HAP-1 (cell line): ENCODE measurements around the gene CHN2.
"Not testable (repeated sequence)": the region's sequence is repeated elsewhere in the genome, so short reads cannot be mapped to it uniquely, and the experiment has no call there.

Source experiments
- DNase-seq, 2 experiments: peaks; one replicate each; pipeline ENCODE4 v3.0.0-alpha.2; 2016 to 2020; ENCODE audit warnings: low spot score in 2 of 2
- H3K27me3 ChIP-seq: fragments of 250-450 bp; sonication (Bioruptor Pico); 2 replicates; pipeline ENCODE4 v1.5.1; 2020; ENCODE audit warnings: low read depth, mild to moderate bottlenecking, moderate library complexity
- H3K36me3 ChIP-seq: fragments of 250-450 bp; sonication (Bioruptor Pico); replicated peaks from 2 replicates; pipeline ENCODE4 v1.5.1; 2020; ENCODE audit warnings: mild to moderate bottlenecking
- H3K4me1 ChIP-seq: fragments of 250-450 bp; sonication (Bioruptor Pico); 2 replicates; pipeline ENCODE4 v1.5.1; 2020; ENCODE audit warnings: mild to moderate bottlenecking
- H3K4me3 ChIP-seq: fragments of 250-450 bp; sonication (Bioruptor Pico); 2 replicates; pipeline ENCODE4 v1.5.1; 2020; ENCODE audit warnings: mild to moderate bottlenecking, moderate library complexity
- H3K9me3 ChIP-seq: fragments of 250-450 bp; sonication (Bioruptor Pico); 2 replicates; pipeline ENCODE4 v1.5.1; 2020; ENCODE audit warnings: mild to moderate bottlenecking, moderate library complexity
- in situ Hi-C: fragments of 300-500 bp; cut with MboI; formaldehyde crosslinking; loops from 3 replicates; pipeline ENCODE4 v1.14.3; 2020; ENCODE audit warnings: low sequenced_read_pairs, inconsistent platforms, mixed read lengths

Gene CHN2

GRCh38 chr7:29263601-29264207, 69.1 kb downstream of the CHN2 start:
- H3K36me3 ChIP-seq, H3K9me3 ChIP-seq, H3K4me3 ChIP-seq, H3K4me1 ChIP-seq, H3K27me3 ChIP-seq, in situ Hi-C loops, DNase-seq: not testable (repeated sequence)

GRCh38 chr7:29265208-29265923, 70.8 kb downstream of the CHN2 start:
- Histone ChIP-seq H3K27me3 (no peaks in the 10 kb centered on the region; the same call in 1 of the 2 replicates), H3K4me1 (no peaks in the 10 kb centered on the region), H3K36me3 (no peaks in the 10 kb centered on the region), H3K9me3 (peaks cover under 1% of the 10 kb centered on the region; the same call in 1 of the 2 replicates), H3K4me3 (no peak overlapping the region)
- DNase-seq: no peak
- in situ Hi-C loops: no loop called here

DNA sequence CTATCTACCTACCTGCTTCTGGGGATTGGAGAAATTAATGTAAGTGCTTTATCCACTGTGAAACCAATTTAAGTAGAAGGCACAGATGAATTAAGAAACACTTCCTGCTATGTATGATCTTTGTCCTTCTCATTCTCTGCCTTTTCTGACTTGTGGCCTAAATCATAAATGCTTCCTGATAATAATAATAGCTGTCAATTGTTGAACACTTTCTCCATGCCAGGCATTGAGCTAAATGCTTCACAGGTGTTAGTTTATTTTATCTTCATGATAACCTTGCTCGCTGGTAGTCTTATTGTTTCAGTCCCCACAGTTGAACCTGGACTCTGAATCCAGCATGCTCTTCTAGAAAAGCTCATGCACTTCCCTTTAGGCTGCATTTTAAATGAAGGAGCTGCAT, 75.4 kb downstream of the CHN2 start:
- H3K4me3 ChIP-seq: no peak overlapping the region
- in situ Hi-C loops: no loop called here
- no peaks in the 10 kb centered on the region for H3K36me3 ChIP-seq
- H3K27me3 ChIP-seq: no peaks in the 10 kb centered on the region; the same call in 1 of the 2 replicates
- H3K4me1 ChIP-seq: no peaks in the 10 kb centered on the region
- no peak for DNase-seq
- no peaks in the 10 kb centered on the region; the same call in 1 of the 2 replicates for H3K9me3 ChIP-seq

DNA sequence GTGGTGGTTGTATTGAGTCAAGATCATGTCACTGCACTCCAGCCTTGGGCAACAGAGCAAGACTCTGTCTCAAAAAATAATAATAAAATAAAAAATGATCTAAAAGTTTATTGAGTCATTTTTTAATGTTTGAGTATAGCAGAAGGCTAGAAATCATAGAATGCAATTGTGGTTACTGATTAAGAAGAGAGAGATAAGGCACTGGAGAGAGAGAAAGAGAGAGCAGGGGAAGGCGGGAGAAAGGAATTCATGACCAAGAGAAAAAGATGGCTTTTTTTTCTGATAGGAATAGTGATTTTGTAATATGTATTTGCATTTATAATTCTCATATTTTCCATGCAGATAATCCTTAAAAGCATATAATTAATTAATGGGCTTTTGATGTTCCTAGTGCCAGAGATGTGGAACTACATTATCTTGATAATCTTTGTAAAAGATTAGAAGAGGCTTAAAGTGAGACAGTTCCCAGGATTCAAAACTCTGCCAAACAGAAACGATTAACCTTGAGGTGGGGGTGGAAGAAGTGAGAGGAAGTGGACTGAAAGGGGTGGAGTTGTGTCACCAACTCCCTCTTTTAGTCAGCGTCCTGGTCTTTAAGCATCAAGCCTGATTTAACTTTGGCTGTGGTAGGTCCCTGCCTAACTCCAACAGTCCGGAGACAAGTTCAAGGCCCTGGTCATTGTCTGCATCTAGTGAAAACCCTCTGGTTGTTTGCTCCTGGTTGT, 76.2 kb downstream of the CHN2 start:
- Histone ChIP-seq H3K9me3 (no peaks in the 10 kb centered on the region; the same call in 1 of the 2 replicates), H3K27me3 (no peaks in the 10 kb centered on the region; the same call in 1 of the 2 replicates), H3K4me1 (no peaks in the 10 kb centered on the region), H3K4me3 (no peak overlapping the region), H3K36me3 (no peaks in the 10 kb centered on the region)
- no peak for DNase-seq
- in situ Hi-C loops: no loop called here

GRCh38 chr7:29271319-29271658, 76.7 kb downstream of the CHN2 start:
- in situ Hi-C loops: no loop called here
- DNase-seq: no peak
- no peaks in the 10 kb centered on the region; the same call in 1 of the 2 replicates for H3K9me3 ChIP-seq
- no peaks in the 10 kb centered on the region; the same call in 1 of the 2 replicates for H3K27me3 ChIP-seq
- H3K36me3 ChIP-seq: no peaks in the 10 kb centered on the region
- H3K4me3 ChIP-seq: no peak overlapping the region
- H3K4me1 ChIP-seq: no peaks in the 10 kb centered on the region

GRCh38 chr7:29272057-29272456, 77.5 kb downstream of the CHN2 start:
- Histone ChIP-seq H3K36me3 (no peaks in the 10 kb centered on the region), H3K9me3 (no peaks in the 10 kb centered on the region; the same call in 1 of the 2 replicates), H3K4me3 (no peak overlapping the region), H3K27me3 (no peaks in the 10 kb centered on the region; the same call in 1 of the 2 replicates), H3K4me1 (no peaks in the 10 kb centered on the region)
- in situ Hi-C loops: no loop called here
- no peak for DNase-seq

- Histone ChIP-seq H3K27me3 (peaks cover 2% of the 10 kb centered on the region), H3K4me1 (no peaks in the 10 kb centered on the region; the same call in 1 of the 2 replicates), H3K36me3 (no peaks in the 10 kb centered on the region), H3K9me3 (no peaks in the 10 kb centered on the region; the same call in 1 of the 2 replicates), H3K4me3 (no peak overlapping the region)
- no peak for DNase-seq
- in situ Hi-C loops: no loop called here
These were observed 79.8 kb downstream of the CHN2 start for GRCh38 chr7:29274146-29275017.

- Histone ChIP-seq H3K4me3 (no peak overlapping the region), H3K27me3 (peaks cover 2% of the 10 kb centered on the region), H3K9me3 (no peaks in the 10 kb centered on the region), H3K4me1 (no peaks in the 10 kb centered on the region; the same call in 1 of the 2 replicates), H3K36me3 (no peaks in the 10 kb centered on the region)
- in situ Hi-C loops: no loop called here
- DNase-seq: no peak
These were observed 80.4 kb downstream of the CHN2 start for GRCh38 chr7:29275018-29275318.

DNA sequence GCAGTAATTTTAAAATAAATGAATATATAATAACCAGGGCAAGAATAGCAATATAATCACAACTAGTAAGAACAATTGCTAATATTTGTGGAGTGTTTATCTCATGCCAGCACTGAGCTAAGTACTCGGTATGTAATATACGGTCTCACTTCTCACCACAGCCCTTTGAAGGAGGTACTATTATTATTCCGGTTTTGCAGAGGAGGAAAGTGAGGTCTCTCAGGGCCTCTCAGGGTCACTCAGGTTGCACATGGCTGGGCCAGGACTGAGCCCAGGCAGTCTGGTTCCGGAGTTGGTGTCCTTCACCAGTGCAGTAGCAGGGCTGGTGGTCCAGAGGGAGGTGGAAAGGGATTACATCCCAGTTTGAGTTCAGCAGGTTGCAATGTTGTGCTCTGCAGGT, 80.9 kb downstream of the CHN2 start:
- in situ Hi-C loops: no loop called here
- Histone ChIP-seq H3K27me3 (peaks cover 2% of the 10 kb centered on the region), H3K4me1 (no peaks in the 10 kb centered on the region; the same call in 1 of the 2 replicates), H3K4me3 (no peak overlapping the region), H3K9me3 (no peaks in the 10 kb centered on the region), H3K36me3 (no peaks in the 10 kb centered on the region)
- DNase-seq: no peak

GRCh38 chr7:29276199-29276598, 81.6 kb downstream of the CHN2 start:
- peak in 1 of 2 experiments; percentile 15 for DNase-seq
- in situ Hi-C loops: no loop called here
- H3K27me3 ChIP-seq: peaks cover 2% of the 10 kb centered on the region
- H3K4me1 ChIP-seq: no peaks in the 10 kb centered on the region; the same call in 1 of the 2 replicates
- H3K9me3 ChIP-seq: no peaks in the 10 kb centered on the region
- H3K36me3 ChIP-seq: no peaks in the 10 kb centered on the region
- H3K4me3 ChIP-seq: no peak overlapping the region

DNA sequence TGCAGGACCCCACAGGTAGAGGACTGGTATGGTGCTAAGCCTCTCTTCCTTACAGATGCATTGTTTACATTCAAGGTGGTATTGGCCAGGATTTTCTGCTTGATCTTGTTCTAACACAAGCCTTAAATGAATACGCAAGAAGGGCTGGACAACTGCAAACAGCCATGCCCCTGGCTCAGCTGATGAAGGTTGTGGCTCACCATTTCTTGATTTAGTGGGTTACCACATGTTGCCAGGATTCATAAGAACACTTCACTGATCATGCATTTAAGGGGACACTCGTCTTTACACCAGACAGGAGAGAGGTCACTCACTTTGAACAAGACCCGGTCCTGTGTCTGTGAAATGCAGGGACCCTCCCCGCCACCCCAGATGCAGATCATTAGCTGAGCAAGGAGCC, 82.2 kb downstream of the CHN2 start:
- Histone ChIP-seq H3K9me3 (no peaks in the 10 kb centered on the region), H3K4me1 (no peaks in the 10 kb centered on the region; the same call in 1 of the 2 replicates), H3K36me3 (no peaks in the 10 kb centered on the region), H3K27me3 (peaks cover 2% of the 10 kb centered on the region), H3K4me3 (no peak overlapping the region)
- in situ Hi-C loops: no loop called here
- no peak for DNase-seq

- Histone ChIP-seq H3K27me3 (peaks cover 2% of the 10 kb centered on the region), H3K9me3 (no peaks in the 10 kb centered on the region), H3K4me1 (no peaks in the 10 kb centered on the region; the same call in 1 of the 2 replicates), H3K4me3 (no peak overlapping the region), H3K36me3 (no peaks in the 10 kb centered on the region)
- DNase-seq: no peak
- in situ Hi-C loops: no loop called here
These were observed 83.1 kb downstream of the CHN2 start for GRCh38 chr7:29277436-29278215.
